GM21619 (cell line): ENCODE data around the gene FAM237B.
A peak's percentile ranks its signal among the peaks of the same experiment; 100 is the strongest.
"Not testable (repeated sequence)": the region's sequence is repeated elsewhere in the genome, so short reads cannot be mapped to it uniquely, and the experiment has no call there.

Experiments
- ATAC-seq: cut with Tn5 transposase; IDR thresholded peaks from one replicate; pipeline ENCODE4 v1.9.1; 2021; ENCODE audit not compliant: unreplicated experiment

The FAM237B gene

DNA sequence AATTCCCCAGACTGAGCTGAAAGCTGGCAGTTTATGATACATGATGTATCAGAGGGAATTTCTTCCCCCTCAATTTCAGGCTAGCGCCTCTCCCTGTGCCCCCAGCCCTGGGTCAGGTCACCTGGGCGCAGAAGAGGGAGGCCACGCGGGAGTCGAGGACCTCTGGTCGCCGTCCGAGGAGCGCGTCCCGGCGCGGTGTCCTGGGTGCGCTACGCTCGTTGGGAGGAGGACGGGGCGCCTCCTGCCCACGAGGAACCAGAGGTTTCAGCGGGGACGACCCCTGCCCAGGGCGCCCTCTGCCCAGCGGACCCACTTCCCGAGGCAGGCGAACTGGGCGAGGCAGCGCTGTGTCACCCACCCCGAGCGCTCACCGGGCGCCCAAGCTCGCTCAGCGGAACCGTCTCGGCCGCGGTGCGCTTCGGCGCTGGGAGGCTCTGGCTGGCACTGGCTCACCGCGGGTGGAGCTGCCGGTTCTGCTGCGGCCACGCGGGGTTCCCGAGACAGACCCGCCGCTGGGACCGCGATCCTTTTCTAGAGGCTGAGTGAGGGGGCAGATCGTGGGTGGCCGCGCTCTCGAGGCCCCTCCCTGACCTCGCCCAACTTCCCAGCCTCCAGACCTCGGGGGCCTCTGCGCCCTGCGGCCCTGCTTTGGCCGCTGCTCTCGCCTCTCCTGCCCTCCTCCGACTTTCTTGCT is at the start of gene FAM237B:
Gene FAM237B (minus strand): TSS at position 504 of the 694 bp plus-strand sequence. CDS start 1,556 bp downstream, outside the sequence.
- ATAC-seq, result no peak

DNA sequence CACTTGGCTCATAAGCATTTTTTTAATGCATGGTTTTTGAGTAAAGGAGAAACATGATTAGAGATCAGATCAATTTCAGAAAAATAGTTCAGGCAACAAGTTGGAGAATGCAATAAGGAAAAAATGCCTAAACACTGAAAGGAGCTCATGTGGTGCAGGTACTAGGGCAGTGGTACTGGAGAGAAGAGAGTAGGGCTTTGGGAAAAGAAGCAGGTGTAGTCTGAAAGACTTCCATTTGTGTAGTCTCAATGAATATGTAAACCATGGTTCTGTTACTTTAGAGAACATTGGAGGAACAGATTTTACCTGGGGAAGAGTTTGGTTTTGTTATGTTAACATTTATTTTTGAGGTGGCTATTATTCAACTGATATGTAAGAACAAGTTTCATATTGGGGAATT is 30.9 kb upstream of the FAM237B start:
- no peak for ATAC-seq

DNA sequence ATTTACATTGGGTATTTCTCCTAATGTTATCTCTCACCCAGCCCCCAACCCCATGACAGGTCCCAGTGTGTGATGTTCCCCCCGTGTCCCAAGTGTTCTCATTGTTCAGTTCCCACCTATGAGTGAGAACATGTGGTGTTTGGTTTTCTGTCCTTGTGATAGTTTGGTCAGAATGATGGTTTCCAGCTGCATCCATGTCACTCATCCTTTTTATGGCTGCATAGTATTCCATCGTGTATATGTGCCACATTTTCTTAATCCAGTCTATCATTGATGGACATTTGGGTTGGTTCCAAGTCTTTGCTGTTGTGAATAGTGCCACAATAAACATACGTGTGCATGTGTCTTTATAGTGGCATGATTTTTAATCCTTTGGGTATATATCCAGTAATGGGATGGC is 28.9 kb upstream of the FAM237B start:
- not testable (repeated sequence) for ATAC-seq

DNA sequence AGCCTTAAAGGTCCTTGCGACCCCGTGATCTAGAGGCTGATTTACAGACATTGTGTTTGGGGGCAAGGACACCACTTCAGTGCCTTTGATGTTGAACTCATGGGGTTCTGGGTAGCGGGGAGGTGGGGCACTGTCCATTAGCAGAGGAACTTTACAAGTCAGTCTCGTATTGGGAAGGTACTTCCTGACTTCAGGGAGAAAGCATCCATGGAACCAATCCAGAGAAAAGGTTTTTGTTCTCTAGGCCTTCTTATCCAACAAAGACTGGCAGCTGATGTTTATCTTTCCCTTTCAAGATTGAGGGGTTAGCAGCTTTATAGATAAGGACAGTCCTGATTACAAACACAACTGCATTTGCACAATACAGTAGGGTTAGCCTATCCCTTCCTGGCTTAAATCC is 28.2 kb upstream of the FAM237B start:
- ATAC-seq, result no peak

DNA sequence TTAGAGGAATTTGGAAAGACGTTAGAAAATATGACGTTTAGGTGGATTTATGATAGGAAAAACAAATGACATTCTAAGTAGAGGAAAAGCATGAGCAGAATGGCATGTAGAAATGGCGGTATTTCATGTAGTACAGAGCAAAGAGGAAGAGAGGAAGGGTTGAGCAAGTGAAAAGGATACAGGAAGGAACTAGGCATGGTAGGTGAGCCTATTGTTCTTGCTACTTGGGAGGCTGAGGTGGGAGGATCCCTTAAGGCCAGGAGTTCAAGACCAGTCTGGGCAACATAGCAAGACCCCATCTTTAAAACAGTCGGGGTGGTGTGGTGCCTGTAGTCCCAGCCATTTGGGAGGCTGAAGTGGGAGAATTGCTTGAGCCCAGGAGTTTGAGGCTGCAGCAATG is 26.7 kb upstream of the FAM237B start:
- no peak for ATAC-seq

DNA sequence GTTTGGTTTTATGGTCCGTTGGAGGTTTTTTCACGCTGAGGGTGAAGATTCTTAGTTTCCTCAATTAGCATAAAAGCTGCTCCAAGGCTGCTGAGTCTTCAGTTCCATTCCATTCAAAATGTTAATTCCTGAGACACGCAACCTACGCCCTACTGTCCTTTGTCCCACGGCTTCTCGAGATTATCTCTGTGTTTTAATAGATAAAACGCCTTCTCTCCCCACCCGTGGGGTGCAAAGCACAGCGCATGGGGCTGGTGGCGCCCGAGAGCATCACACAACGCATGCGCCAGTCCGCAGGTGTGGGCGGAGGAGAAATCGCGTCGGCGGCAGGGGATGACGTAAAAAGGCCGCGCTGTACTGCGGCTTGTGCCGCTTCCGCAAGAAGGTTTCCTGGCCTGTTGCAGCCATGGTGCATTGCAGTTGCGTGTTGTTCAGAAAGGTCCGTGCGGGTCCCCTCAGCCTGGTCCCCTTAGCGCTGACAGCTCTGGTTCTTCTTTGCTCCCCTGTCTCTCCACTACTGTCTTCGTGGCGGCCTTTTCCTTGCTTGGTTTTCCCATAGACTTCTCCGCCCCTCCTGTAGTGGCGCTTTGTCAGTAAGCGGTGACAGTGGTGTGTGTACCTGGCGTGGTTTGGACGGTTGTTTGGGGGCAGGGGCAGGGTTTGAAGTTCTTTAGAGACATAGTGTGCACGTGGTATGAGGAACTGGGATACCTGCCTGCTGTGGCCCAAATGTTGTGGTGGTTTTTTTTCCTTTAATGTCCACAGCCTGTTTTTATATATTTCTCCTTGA is 25.4 kb upstream of the FAM237B start, which contains the start of gene GTPBP10:
Gene GTPBP10 (plus strand): TSS at position 381 of the 790 bp plus-strand sequence. CDS start 26 bp downstream, at position 407.
- peak; percentile 95 for ATAC-seq

DNA sequence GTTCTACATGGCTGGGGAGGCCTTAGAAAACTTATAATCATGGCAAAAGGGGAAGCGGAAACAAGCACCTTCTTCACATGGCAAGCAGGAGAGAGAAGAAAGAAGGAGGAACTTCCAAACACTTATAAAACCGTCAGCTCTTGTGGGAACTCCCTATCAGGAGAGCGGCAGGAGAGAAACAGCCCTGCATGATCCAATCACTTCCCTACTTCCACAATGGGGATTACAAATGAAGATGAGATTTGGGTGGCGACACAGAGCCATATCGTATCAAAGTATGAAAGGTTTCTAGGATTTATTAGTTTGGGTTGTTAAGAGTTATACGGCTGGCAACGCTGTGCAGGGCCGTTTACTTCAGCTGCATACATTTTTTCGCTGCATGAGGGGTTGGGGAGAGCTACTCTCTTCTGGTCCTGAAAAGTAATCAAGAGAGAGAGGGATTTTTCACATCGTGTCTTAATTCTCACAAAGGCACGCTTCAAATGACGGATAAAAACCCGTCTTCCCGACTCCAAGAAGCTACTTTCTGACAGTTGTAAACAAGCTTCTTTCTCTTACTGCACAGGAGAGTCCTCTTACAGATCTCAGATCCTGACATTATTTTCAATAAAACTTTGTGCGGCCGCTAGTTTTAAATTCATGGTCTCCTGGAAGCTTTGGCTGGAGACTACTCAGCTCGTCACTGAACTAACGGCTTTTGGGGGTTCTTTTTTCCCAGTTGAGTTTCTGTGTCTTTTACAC is 24.7 kb upstream of the FAM237B start:
- peak; percentile 2 for ATAC-seq

DNA sequence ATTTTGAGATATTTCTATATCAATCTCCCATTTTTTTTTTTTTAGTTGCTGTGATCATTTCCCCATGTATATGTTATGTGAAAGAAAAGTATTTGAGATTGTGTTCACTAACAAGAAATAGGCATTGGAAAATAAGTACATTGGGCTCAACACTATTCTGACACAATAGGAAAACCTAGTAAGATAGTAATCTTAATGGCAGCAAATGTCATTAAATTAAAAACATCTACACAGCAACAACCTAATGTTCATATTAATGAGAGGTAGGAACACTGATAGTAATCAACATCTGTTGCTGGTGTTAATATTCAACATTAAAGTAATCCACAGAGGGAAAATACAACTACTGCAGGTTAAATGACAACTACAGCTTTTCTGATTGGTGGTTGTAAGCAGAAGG is 23.9 kb upstream of the FAM237B start:
- no peak for ATAC-seq

DNA sequence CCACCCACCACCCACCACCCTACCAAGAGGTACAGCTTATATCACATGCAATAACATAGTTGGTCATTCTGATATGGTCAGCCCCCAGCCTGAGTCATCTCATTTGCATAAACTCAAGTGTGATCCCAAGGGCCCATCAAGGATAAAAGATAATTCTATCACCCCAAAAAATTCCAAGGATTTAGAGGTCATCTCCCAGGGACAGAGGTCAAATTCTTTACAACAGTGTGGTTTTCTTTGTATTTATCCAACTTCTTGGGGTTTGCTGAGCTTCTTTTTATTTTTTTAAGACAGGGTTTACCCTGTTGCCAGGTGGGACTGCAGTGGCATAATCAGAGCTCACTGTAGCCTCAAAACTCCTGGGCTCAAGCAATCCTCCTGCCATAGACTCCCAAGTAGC is 16.0 kb upstream of the FAM237B start:
- no peak for ATAC-seq

DNA sequence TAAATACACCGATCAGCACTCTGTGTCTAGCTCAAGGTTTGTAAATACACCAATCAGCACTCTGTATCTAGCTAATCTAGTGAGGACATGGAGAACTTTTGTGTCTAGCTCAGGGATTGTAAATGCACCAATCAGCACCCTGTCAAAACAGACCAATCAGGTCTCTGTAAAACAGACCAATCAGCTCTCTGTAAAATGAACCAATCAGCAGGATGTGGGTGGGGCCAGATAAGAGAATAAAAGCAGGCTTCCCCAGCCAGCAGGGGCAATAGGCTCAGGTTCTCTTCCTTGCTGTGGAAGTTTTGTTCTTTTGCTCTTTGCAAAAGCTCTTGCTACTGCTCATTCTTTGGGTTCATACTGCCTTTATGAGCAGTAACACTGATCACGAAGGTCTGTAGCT is 13.8 kb upstream of the FAM237B start:
- not testable (repeated sequence) for ATAC-seq

DNA sequence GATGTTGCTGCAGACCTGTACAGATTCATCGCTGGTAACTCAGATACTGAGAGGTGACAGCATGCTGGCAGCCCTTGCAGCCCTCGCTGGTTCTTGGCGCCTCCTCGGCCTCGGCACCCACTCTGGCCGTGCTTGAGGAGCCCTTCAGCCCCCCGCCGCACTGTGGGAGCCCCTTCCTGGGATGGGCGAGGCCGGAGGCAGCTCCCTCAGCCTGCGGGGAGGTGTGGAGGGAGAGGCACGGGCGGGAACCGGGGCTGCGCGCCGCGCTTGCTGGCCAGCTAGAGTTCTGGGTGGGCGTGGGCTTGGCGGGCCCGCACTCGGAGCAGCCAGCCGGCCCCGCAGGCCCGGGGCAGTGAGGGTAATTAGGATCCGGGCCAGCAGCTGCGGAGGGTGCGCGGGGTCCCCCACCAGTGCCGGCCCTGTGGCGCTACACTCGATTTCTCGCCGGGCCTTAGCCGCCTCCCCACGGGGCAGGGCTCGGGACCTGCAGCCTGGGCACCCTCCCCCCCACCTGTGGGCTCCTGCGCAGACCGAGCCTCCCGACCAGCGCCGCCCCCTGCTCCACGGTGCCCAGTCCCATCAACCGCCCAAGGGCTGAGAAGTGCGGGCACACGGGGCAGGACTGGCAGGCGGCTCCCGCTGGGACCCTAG is 13.2 kb upstream of the FAM237B start:
- ATAC-seq, result no peak

DNA sequence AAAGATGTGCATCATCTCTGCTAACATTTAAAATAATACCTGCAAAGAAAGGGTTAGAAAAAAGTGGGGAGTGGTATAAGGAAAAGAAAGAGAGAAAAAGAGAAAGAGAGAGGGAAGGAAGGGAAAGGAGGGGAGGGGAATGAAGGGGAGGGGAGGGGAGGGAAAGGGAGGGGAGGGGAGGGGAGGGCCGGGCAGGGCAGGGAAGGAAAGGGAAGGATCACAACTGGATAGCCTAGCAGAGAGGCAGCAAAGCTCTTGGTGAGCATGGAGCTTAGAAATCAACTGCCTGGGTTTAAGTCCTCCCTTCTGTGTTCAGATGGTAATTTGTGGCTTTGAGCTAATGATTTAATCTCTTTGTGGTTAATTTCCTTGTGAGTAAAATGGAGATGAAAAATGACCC is 5.4 kb upstream of the FAM237B start:
- ATAC-seq, result no peak

DNA sequence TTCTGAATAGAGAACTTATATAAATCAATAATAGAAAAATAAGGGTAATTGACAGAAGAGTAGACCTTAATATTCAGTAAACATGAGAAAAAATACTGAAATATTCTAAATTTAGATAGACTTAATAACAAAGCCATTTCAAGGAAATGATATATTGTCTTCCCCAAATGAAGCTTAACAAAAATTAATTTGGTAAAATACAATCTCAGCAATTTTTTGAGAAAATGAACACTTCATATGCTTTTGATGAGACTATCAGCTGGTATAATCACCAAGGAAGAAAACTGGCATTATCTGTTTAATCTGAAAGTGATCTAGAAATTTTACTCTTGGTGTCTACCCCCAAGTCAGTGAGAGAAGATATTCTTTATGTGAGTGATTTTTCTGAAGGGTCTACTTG is 1.7 kb upstream of the FAM237B start:
- ATAC-seq, result no peak

DNA sequence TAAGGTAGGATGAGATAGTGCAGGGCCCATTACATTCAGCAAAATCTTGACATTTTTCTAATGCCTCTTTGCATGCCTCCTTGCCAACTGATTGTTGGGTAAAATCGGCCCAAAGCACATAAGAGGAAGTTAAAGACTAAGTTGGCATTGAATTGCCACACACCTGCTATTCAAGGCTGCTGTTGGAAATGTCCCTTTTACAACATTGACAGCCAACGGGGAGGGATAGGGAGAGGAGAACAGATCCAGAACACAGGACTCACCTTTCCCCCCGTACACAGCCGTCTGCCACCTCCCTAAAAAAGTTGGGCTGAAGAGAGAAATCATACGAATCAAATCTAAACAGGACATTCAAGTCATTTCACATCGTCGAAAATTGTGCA is 695 bp downstream of the FAM237B start:
- ATAC-seq, result no peak

DNA sequence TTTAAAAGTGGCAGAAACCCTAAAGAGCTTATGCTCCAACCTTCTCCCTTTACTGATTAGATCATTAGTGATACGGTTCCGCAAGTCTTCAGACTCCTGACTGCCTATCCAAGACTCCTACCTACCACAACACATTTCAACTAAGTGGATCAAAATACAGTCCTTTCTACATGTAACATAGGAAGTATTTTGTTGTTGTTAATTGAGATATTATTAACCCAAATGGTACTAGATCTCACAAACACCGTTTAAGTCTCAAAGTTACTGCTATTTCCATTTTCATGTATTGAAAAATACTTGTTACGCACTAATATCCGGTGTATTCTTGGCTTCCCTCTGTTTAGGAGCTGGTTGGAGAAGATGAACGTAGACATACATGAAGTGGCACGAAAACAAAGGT is 1.1 kb downstream of the FAM237B start:
- ATAC-seq, result no peak

DNA sequence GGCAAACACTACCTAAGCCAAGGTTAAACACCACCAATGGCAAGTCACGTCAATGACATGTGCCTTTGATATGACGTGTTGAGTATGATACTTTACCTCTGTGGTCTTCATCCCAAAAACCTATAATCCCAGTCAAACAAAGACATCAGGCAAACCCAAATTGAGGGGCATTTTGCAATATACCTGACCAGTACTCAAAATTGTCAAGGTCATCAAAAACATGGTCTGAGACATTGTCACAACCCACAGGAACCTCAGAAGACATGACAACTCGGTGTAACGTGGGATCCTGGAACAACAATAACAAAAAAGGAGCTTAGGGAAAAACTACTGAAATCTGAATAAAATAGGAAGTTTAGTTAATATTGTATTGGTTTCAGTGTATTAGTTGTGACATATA is 7.2 kb downstream of the FAM237B start:
- ATAC-seq, result no peak

DNA sequence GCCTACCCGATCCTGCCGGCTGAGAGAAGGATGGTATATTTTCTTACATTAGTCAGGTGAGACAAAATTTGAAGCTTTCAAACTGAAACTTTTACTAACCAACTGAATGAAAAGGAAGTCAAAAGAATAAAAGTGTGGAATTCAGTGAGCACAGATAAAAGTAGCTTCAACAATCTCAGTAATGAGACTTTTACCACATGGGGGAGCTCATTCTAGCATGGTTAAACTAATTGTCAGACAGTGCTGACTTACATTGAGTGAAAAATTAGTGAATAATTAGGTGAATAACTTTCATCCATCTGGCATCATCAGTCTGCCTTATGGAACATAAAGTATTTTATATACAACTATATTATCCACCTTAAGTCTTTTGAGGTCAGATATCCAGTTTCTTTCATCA is 8.4 kb downstream of the FAM237B start:
- ATAC-seq, result no peak

DNA sequence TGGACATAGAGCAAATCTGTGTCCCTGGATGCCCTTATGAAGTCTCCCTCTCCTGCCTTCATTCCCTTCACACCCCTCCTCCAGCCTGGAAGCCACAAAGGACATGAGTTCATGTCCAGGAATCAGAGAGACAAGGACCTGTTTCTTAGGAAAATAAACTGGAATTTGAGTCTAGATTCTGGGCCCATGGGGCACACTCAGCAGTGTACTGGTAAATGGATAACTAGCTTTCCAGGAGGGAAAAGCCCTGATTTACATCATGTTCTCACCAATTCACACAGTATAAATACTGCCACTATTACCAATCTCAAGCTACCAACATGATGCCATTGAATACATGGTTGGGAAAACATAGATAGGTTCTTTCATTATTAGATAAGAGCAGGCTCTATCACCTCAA is 9.9 kb downstream of the FAM237B start:
- no peak for ATAC-seq

DNA sequence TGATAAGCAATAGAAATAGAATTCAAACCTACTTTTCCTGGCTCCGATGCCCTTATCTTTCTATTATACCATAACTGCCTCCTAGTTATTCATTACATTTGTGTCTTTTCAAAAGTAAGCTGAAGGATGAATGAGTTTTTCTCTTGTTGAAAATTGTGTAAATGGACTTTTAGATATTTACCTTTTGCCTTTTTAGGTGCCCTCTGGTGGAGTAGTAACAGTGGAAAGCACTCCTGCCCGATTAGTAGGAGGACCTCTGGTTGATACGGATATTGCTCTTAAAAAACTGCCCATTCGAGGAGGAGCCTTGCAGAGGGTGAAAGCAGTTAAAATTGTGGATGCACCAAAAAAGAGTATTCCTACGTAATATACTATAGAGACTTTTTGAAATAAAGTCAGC is 11.2 kb downstream of the FAM237B start:
- no peak for ATAC-seq

DNA sequence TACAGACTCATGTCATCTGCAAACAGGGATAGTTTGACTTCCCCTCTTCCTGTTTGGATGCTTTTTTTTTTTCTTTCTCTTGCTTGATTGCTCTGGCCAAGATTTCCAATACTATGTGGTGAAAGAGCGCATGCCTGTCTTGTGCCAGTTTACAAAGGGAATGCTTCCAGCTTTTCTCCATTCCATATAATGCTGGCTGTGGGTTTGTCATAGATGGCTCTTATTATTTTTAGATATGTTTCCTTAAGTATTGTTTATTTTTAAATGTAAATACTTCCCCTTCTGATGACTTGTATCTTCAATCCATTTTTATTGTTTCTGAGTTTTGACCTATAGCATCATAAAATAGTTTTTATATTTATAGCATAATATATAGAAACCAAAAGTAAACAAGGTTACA is 17.9 kb downstream of the FAM237B start:
- ATAC-seq, result no peak
